Smooth muscle cell (in vitro differentiated cells): Measurements from ENCODE around the gene CYP11A1. TPM values are rescaled to one million over a fixed set of nuclear protein-coding genes. Genes with fewer than 3 reads are reported as not detected.

Experiments
- DNase-seq: peaks from one replicate; lab custom pipeline; 2025; ENCODE audit not compliant: unreplicated experiment; lab: John Stamatoyannopoulos, UW
- H2AFZ ChIP-seq: fragments of 200-600 bp; sonication (generic); 2 replicates; pipeline ENCODE4 v1.6.0; 2016; ENCODE audit warnings: antibody characterized with exemption, low read depth, mild to moderate bottlenecking
- H3F3A ChIP-seq: fragments of 200-600 bp; sonication (generic); 2 replicates; pipeline ENCODE4 v1.6.0; 2017; ENCODE audit warnings: antibody characterized with exemption, low read depth
- H3K27ac ChIP-seq: fragments of 200-600 bp; sonication (generic); 2 replicates; pipeline ENCODE4 v1.5.1; 2016; ENCODE audit warnings: low read depth, mild to moderate bottlenecking
- H3K27me3 ChIP-seq: fragments of 200-600 bp; sonication (generic); 2 replicates; pipeline ENCODE4 v1.6.1; 2016; ENCODE audit warnings: low read depth, mild to moderate bottlenecking
- H3K36me3 ChIP-seq: fragments of 200-600 bp; sonication (generic); 2 replicates; pipeline ENCODE4 v1.5.1; 2016; ENCODE audit warnings: low read depth
- H3K4me1 ChIP-seq: fragments of 200-600 bp; sonication (generic); 2 replicates; pipeline ENCODE4 v1.5.1; 2016; ENCODE audit warnings: low read depth
- H3K4me2 ChIP-seq: fragments of 200-600 bp; sonication (generic); 2 replicates; pipeline ENCODE4 v1.6.0; 2016; ENCODE audit warnings: mild to moderate bottlenecking
- H3K4me3 ChIP-seq: fragments of 200-600 bp; sonication (generic); 2 replicates; pipeline ENCODE4 v1.5.1; 2016; ENCODE audit warnings: mild to moderate bottlenecking
- H3K79me2 ChIP-seq: fragments of 200-600 bp; sonication (generic); 2 replicates; pipeline ENCODE4 v1.6.0; 2016; ENCODE audit warnings: low read depth, mild to moderate bottlenecking
- H3K9ac ChIP-seq: fragments of 200-600 bp; sonication (generic); 2 replicates; pipeline ENCODE4 v1.6.0; 2016; ENCODE audit warnings: low read depth
- H3K9me3 ChIP-seq: fragments of 200-600 bp; sonication (generic); replicated peaks from 2 replicates; pipeline ENCODE4 v1.5.1; 2016; ENCODE audit warnings: low read depth
- H4K20me1 ChIP-seq: fragments of 200-600 bp; sonication (generic); 2 replicates; pipeline ENCODE4 v1.6.0; 2016; ENCODE audit warnings: low read depth
- CTCF ChIP-seq: fragments of 200-600 bp; sonication (generic); IDR thresholded peaks from 2 replicates; pipeline ENCODE4 v1.5.1; 2017; ENCODE audit warnings: borderline replicate concordance, mild to moderate bottlenecking, antibody characterized with exemption; ENCODE audit not compliant: insufficient read depth, poor library complexity, severe bottlenecking
- WGBS: methylation state at CpG from one replicate; pipeline ENCODE4 v1.1.7; 2016; ENCODE audit warnings: low lambda C conversion rate; 5-methylcytosine and 5-hydroxymethylcytosine counted together
- polyA plus RNA-seq: library from polyadenylated mRNA; unstranded; fragments of >200 nt; fragmentation: Nextera tagmentation; extraction: Ambion mirVana; gene quantifications from 2 replicates; pipeline ENCODE4 v1.2.1, GENCODE V29; 2016
- total RNA-seq: library from RNA; depleted of rRNA; stranded (reverse); fragments of >200 nt; gene quantifications from 2 replicates; pipeline ENCODE4 v1.2.3, GENCODE V29; 2014

Gene CYP11A1
- total and polyA plus RNA-seq, 2 experiments from 2014 or later: 3.5 to 6.6 TPM

DNA sequence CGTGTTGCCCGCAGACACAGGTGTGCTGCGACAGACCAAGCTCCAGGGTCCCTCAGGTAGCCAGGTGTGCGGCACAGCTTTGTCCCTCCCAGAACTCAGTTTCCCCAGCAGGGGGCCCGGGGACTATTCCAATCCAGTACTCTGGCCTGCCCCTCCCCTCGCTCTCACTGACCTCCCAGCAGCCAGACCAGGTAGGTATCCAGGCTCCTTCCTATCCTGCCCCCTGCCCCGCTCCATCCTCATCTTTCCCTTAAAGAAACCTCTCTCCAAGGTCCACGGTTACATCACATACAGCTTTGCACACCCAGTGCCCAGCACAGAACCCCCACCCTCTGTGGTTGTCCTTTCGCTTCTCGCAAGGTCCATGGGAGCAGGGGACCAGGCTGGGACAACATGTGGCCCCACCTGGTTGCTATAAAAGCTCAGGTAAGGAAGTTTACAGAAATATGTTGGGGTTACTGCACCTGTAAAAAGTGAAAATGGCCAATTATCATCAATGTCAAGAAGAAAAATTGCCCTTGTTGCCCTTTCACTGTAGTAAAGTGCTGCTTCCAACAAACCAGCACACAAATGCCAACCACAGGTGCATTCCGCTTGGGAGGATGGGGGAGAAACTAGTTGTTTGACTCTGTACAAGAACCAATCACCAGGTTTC lies 7.3 kb upstream of the CYP11A1 start:
- no peaks in the 10 kb centered on the region for H3K27me3 ChIP-seq
- DNase-seq: no peak
- TF ChIP-seq CTCF: no peak
- H3K79me2 ChIP-seq: no peaks in the 10 kb centered on the region
- no peak overlapping the region for H3K27ac ChIP-seq
- no peaks in the 10 kb centered on the region for H4K20me1 ChIP-seq
- no peaks in the 10 kb centered on the region for H3K36me3 ChIP-seq
- H3K9ac ChIP-seq: no peak overlapping the region
- no peaks in the 10 kb centered on the region for H3K9me3 ChIP-seq
- peak overlapping the region; percentile 94 for H3K4me2 ChIP-seq
- H2AFZ ChIP-seq: no peak overlapping the region
- H3K4me1 ChIP-seq: no peaks in the 10 kb centered on the region
- H3K4me3 ChIP-seq: peak overlapping the region; percentile 59
- no peaks in the 10 kb centered on the region for H3F3A ChIP-seq
- 26% methylated on average over 11 of the region's 11 CpGs for WGBS

DNA sequence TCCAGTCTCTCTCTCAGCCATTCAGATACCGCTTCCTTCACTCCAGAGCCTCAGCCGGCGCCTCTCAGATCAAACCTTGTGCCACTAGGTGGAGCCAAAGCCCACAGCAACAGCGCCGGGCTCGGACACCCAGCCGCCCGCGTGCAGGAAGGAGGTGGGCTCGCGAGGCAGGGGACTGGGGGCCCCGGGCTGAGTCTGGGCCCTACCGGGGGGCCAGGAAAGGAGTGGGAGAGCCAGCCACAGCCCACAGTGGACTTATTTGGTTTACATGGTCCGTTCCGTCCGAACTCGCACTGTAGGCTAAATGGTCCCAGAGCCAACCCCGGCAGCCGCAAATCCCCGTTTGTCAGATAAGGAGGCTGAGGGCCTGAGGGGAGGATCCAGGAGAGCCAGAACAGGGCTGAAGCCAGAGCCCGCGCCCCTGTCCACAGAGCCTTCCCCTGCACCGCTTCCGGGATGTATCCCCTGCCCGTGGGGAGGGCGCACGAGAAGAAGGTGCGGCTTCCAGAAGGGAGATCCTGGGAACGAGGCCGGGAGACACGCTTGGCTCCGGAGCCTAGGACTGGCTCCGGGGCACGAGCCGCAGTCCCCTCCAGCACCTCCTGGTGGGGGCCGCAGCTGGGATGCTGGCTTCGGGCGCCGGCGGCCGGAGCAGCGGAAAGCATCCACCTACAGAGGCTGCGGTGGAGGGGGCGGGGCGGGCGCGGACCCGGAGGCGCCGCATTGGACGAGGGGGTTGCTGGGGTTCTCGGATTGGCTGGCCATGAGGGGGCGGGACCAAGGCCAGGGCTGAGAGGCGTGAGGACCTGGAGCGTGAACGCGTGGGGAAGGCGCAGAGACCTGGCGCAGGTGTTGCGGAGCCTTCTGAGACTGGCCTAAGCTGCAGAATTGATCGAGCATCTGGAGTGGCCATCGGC lies 6.5 kb upstream of the CYP11A1 start:
- Histone ChIP-seq H3K4me3 (peak overlapping the region; percentile 59), H3K36me3 (no peaks in the 10 kb centered on the region), H3K4me1 (no peaks in the 10 kb centered on the region), H3K4me2 (peak overlapping the region; percentile 94), H3K27me3 (no peaks in the 10 kb centered on the region), H3K27ac (peak overlapping the region; percentile 17), H3K9me3 (no peaks in the 10 kb centered on the region), H3K79me2 (no peaks in the 10 kb centered on the region), H3F3A (no peaks in the 10 kb centered on the region), H3K9ac (no peak overlapping the region), H2AFZ (peak overlapping the region; percentile 78), H4K20me1 (no peaks in the 10 kb centered on the region)
- TF ChIP-seq CTCF: peak; percentile 93
- under 1% methylated on average over 61 of the region's 62 CpGs for WGBS
- peak; percentile 71 for DNase-seq

GRCh38 chr15:74373056-74373650 lies 5.7 kb upstream of the CYP11A1 start:
- no peak for TF ChIP-seq CTCF
- H2AFZ ChIP-seq: no peak overlapping the region
- no peaks in the 10 kb centered on the region for H3F3A ChIP-seq
- H3K36me3 ChIP-seq: no peaks in the 10 kb centered on the region
- no peaks in the 10 kb centered on the region for H4K20me1 ChIP-seq
- H3K9ac ChIP-seq: no peak overlapping the region
- H3K4me2 ChIP-seq: peak overlapping the region; percentile 94
- no peak overlapping the region for H3K4me3 ChIP-seq
- no peak overlapping the region for H3K27ac ChIP-seq
- H3K9me3 ChIP-seq: no peaks in the 10 kb centered on the region
- DNase-seq: no peak
- H3K27me3 ChIP-seq: no peaks in the 10 kb centered on the region
- no peaks in the 10 kb centered on the region for H3K79me2 ChIP-seq
- 64% methylated on average over 13 of the region's 13 CpGs for WGBS
- no peaks in the 10 kb centered on the region for H3K4me1 ChIP-seq
